Subcutaneous abdominal adipose tissue (tissue), 5 donors: Measurements from ENCODE around the gene MLST8.

Experiments
- H3K27ac ChIP-seq: one replicate; pipeline ENCODE4 v1.7.0; 2013; ENCODE audit warnings: low read depth, mild to moderate bottlenecking, inconsistent platforms, low read length, moderate library complexity
- H3K27me3 ChIP-seq, 5 donors: one replicate each; pipeline ENCODE4 v1.7.0; 2013; ENCODE audit warnings: low read length in 5 of 5, inconsistent platforms in 1 of 5; ENCODE audit not compliant: control insufficient read depth in 5 of 5, insufficient read depth in 4 of 5
- H3K36me3 ChIP-seq, 5 donors: one replicate each; pipeline ENCODE4 v1.7.0; 2013; ENCODE audit warnings: low read length in 5 of 5; ENCODE audit not compliant: control insufficient read depth in 5 of 5, insufficient read depth in 5 of 5
- H3K4me1 ChIP-seq, 5 donors: one replicate each; pipeline ENCODE4 v1.7.0; 2013; ENCODE audit warnings: low read length in 5 of 5, mild to moderate bottlenecking in 3 of 5, moderate library complexity in 1 of 5; ENCODE audit not compliant: control insufficient read depth in 5 of 5, insufficient read depth in 5 of 5
- H3K4me3 ChIP-seq, 5 donors: one replicate each; pipeline ENCODE4 v1.7.0; 2013; ENCODE audit warnings: low read length in 5 of 5, low read depth in 1 of 5
- H3K9ac ChIP-seq, 5 donors: one replicate each; pipeline ENCODE4 v1.7.0; 2013; ENCODE audit warnings: low read length in 5 of 5, mild to moderate bottlenecking in 4 of 5, moderate library complexity in 3 of 5
- H3K9me3 ChIP-seq, 5 donors: one replicate each; pipeline ENCODE4 v1.7.0; 2013; ENCODE audit warnings: low read length in 5 of 5; ENCODE audit not compliant: control insufficient read depth in 5 of 5
- donor health status: healthy.
- donor health status: healthy.
- donor health status: healthy.
- donor health status: healthy.
- donor health status: healthy.

Gene MLST8

GRCh38 chr16:2180461-2180860 is 24.8 kb upstream of the MLST8 start:
- H3K9ac ChIP-seq = no peak overlapping the region
- no peak overlapping the region for H3K27ac ChIP-seq
- H3K4me1 ChIP-seq = no peaks in the 10 kb centered on the region
- peaks cover 0 to 24% (median 20%) of the 10 kb centered on the region in 5 donors for H3K36me3 ChIP-seq
- peaks cover 0 to 6% (median 0%) of the 10 kb centered on the region in 5 donors for H3K9me3 ChIP-seq
- H3K27me3 ChIP-seq = peaks cover 0 to 3% (median 0%) of the 10 kb centered on the region in 5 donors
- H3K4me3 ChIP-seq = no peak overlapping the region

- Histone ChIP-seq H3K9ac (no peak overlapping the region), H3K27ac (no peak overlapping the region), H3K4me1 (no peaks in the 10 kb centered on the region), H3K9me3 (peaks cover 0 to 6% (median 0%) of the 10 kb centered on the region in 5 donors), H3K27me3 (peaks cover 0 to 3% (median 0%) of the 10 kb centered on the region in 5 donors), H3K36me3 (peaks cover 0 to 16% (median 12%) of the 10 kb centered on the region in 5 donors), H3K4me3 (no peak overlapping the region)
These were observed 24.0 kb upstream of the MLST8 start for GRCh38 chr16:2180962-2181923.

GRCh38 chr16:2181952-2182351 is 23.3 kb upstream of the MLST8 start:
- H3K27ac ChIP-seq = no peak overlapping the region

GRCh38 chr16:2183671-2184070 is 21.6 kb upstream of the MLST8 start:
- Histone ChIP-seq H3K4me3 (no peak overlapping the region), H3K9ac (no peak overlapping the region), H3K9me3 (peaks cover 0 to 6% (median 0%) of the 10 kb centered on the region in 5 donors), H3K4me1 (no peaks in the 10 kb centered on the region), H3K27ac (no peak overlapping the region), H3K27me3 (peaks cover 0 to 3% (median 0%) of the 10 kb centered on the region in 5 donors), H3K36me3 (no peaks in the 10 kb centered on the region)

More at GRCh38 chr16:2181952-2182351, 23.3 kb upstream of the MLST8 start:
- peaks cover 0 to 3% (median 0%) of the 10 kb centered on the region in 5 donors for H3K27me3 ChIP-seq
- no peak overlapping the region for H3K9ac ChIP-seq
- no peak overlapping the region for H3K4me3 ChIP-seq
- no peaks in the 10 kb centered on the region for H3K4me1 ChIP-seq
- H3K36me3 ChIP-seq = peaks cover 0 to 9% (median 7%) of the 10 kb centered on the region in 5 donors
- H3K9me3 ChIP-seq = peaks cover 0 to 6% (median 0%) of the 10 kb centered on the region in 5 donors

- Histone ChIP-seq H3K9ac (no peak overlapping the region), H3K9me3 (peaks cover 0 to 6% (median 0%) of the 10 kb centered on the region in 5 donors), H3K4me1 (no peaks in the 10 kb centered on the region), H3K27me3 (peaks cover 0 to 3% (median 0%) of the 10 kb centered on the region in 5 donors), H3K27ac (no peak overlapping the region), H3K36me3 (no peaks in the 10 kb centered on the region), H3K4me3 (no peak overlapping the region)
These were observed 20.9 kb upstream of the MLST8 start for GRCh38 chr16:2184346-2184745.

GRCh38 chr16:2184962-2185361 is 20.3 kb upstream of the MLST8 start:
- Histone ChIP-seq H3K27me3 (peaks cover 0 to 3% (median 0%) of the 10 kb centered on the region in 5 donors), H3K27ac (no peak overlapping the region), H3K4me1 (no peaks in the 10 kb centered on the region), H3K9me3 (peaks cover 0 to 6% (median 0%) of the 10 kb centered on the region in 5 donors), H3K4me3 (no peak overlapping the region), H3K9ac (no peak overlapping the region), H3K36me3 (no peaks in the 10 kb centered on the region)

GRCh38 chr16:2186064-2186463 is 19.2 kb upstream of the MLST8 start:
- Histone ChIP-seq H3K27ac (no peak overlapping the region), H3K27me3 (peaks cover 0 to 3% (median 0%) of the 10 kb centered on the region in 5 donors), H3K4me3 (no peak overlapping the region), H3K9me3 (peaks cover 0 to 6% (median 0%) of the 10 kb centered on the region in 5 donors), H3K9ac (no peak overlapping the region), H3K4me1 (no peaks in the 10 kb centered on the region), H3K36me3 (no peaks in the 10 kb centered on the region)

GRCh38 chr16:2186505-2186904 is 18.7 kb upstream of the MLST8 start:
- Histone ChIP-seq H3K9ac (no peak overlapping the region), H3K4me3 (no peak overlapping the region), H3K4me1 (no peaks in the 10 kb centered on the region), H3K36me3 (no peaks in the 10 kb centered on the region), H3K27ac (no peak overlapping the region), H3K27me3 (peaks cover 0 to 3% (median 0%) of the 10 kb centered on the region in 5 donors), H3K9me3 (peaks cover 0 to 6% (median 0%) of the 10 kb centered on the region in 5 donors)

- H3K9ac ChIP-seq = no peak overlapping the region
- H3K4me3 ChIP-seq = no peak overlapping the region
These were observed 18.0 kb upstream of the MLST8 start for GRCh38 chr16:2187212-2187611.

GRCh38 chr16:2188395-2188794 is 16.9 kb upstream of the MLST8 start:
- Histone ChIP-seq H3K9ac (no peak overlapping the region), H3K9me3 (no peaks in the 10 kb centered on the region), H3K36me3 (no peaks in the 10 kb centered on the region), H3K27me3 (peaks cover 0 to 8% (median under 1%) of the 10 kb centered on the region in 5 donors), H3K27ac (no peak overlapping the region), H3K4me3 (no peak overlapping the region), H3K4me1 (no peaks in the 10 kb centered on the region)

More at GRCh38 chr16:2187212-2187611, 18.0 kb upstream of the MLST8 start:
- H3K36me3 ChIP-seq = no peaks in the 10 kb centered on the region
- H3K27me3 ChIP-seq = peaks cover 0 to 4% (median 0%) of the 10 kb centered on the region in 5 donors
- H3K27ac ChIP-seq = no peak overlapping the region
- peaks cover 0 to under 1% (median 0%) of the 10 kb centered on the region in 5 donors for H3K9me3 ChIP-seq
- H3K4me1 ChIP-seq = no peaks in the 10 kb centered on the region
